CD4-positive, alpha-beta T cell (primary cell): ENCODE data around the gene LASP1. TPM values are rescaled to one million over a fixed set of nuclear protein-coding genes. Genes with fewer than 3 reads are reported as not detected.

Experiments used
- ATAC-seq: fragments of 200-7000 bp; cut with Tn5 transposase; one replicate; pipeline ENCODE4 v1.10.0; 2022; ENCODE audit warnings: mild to moderate bottlenecking; ENCODE audit not compliant: poor library complexity
- CTCF ChIA-PET: fragments of 350-600 bp; sonication (Branson Sonifier 250); formaldehyde crosslinking; loops from one replicate; lab custom pipeline; 2021; ENCODE audit warnings: antibody characterized with exemption, inconsistent platforms; lab: Charles Lee
- POLR2A ChIA-PET: fragments of 350-600 bp; sonication (Branson Sonifier 250); formaldehyde crosslinking; loops from one replicate; lab custom pipeline; 2021; ENCODE audit warnings: antibody characterized with exemption, inconsistent platforms; lab: Charles Lee
- DNase-seq, 14 experiments: peaks; one replicate each; pipeline ENCODE4 v3.0.0-alpha.2; 2013 to 2020; ENCODE audit warnings: mixed read lengths in 2 of 14
- H3K27ac ChIP-seq, 2 donors: one replicate each; pipeline versions ENCODE4 v1.5.1 to v1.7.0; 2013; ENCODE audit warnings: low read length in 2 of 2, low read depth in 1 of 2, mild to moderate bottlenecking in 1 of 2
- H3K27me3 ChIP-seq, 2 experiments: 1 replicate in 1 of 2; 2 replicates in 1 of 2; pipeline versions ENCODE4 v1.6.1 to v1.7.0; 2013; ENCODE audit warnings: low read length in 2 of 2, control low read depth in 1 of 2, mild to moderate bottlenecking in 1 of 2, moderate library complexity in 1 of 2; ENCODE audit not compliant: insufficient read depth in 2 of 2, control insufficient read depth in 1 of 2
- H3K36me3 ChIP-seq: one replicate; pipeline ENCODE4 v1.6.1; 2013; ENCODE audit warnings: low read length, control low read depth; ENCODE audit not compliant: insufficient read depth
- H3K4me1 ChIP-seq: one replicate; pipeline ENCODE4 v1.6.1; 2013; ENCODE audit warnings: low read length, control low read depth; ENCODE audit not compliant: insufficient read depth
- H3K4me3 ChIP-seq: one replicate; pipeline ENCODE4 v1.5.1; 2013; ENCODE audit warnings: mild to moderate bottlenecking, low read length, moderate library complexity
- H3K9me3 ChIP-seq, 2 experiments: 1 replicate in 1 of 2; 2 replicates in 1 of 2; pipeline versions ENCODE4 v1.6.1 to v1.7.0; 2013; ENCODE audit warnings: low read length in 2 of 2, mild to moderate bottlenecking in 2 of 2, control low read depth in 1 of 2, moderate library complexity in 1 of 2; ENCODE audit not compliant: control insufficient read depth in 1 of 2, insufficient read depth in 1 of 2
- H3K27ac Mint-ChIP-seq: one replicate; pipeline ENCODE4 v1.8.0; 2020; ENCODE audit warnings: mixed read lengths
- H3K27me3 Mint-ChIP-seq: one replicate; pipeline ENCODE4 v1.8.0; 2021; ENCODE audit warnings: mixed read lengths
- H3K36me3 Mint-ChIP-seq: one replicate; pipeline ENCODE4 v1.8.0; 2021; ENCODE audit warnings: low read depth, mixed read lengths
- H3K4me1 Mint-ChIP-seq: one replicate; pipeline ENCODE4 v1.8.0; 2021; ENCODE audit warnings: low read depth, mixed read lengths
- H3K4me3 Mint-ChIP-seq: one replicate; pipeline ENCODE4 v1.8.0; 2020; ENCODE audit warnings: mild to moderate bottlenecking, mixed read lengths
- H3K9me3 Mint-ChIP-seq: one replicate; pipeline ENCODE4 v1.8.0; 2020; ENCODE audit warnings: mixed read lengths
- CTCF ChIP-seq: fragments of 200-600 bp; IDR thresholded peaks from one replicate; pipeline ENCODE4 v1.8.0; 2022; ENCODE audit warnings: antibody characterized with exemption, mild to moderate bottlenecking
- intact Hi-C, 2 experiments: fragments of 100-400 bp; cut with DNase I in 1 of 2; cut with micrococcal nuclease in 1 of 2; formaldehyde crosslinking; loops; one replicate each; pipeline versions ENCODE4 v1.15.1 to v1.9.0; 2023 to 2025; cut with DNase I, micrococcal nuclease
- total RNA-seq, 174 experiments: library from RNA in 2 of 174; stranded (reverse) in 2 of 174; gene quantifications; one replicate each; pipeline ENCODE4 v1.2.3 and lab custom pipeline; 2021 to 2026

The LASP1 gene
- total RNA-seq, 2 experiments from 2014 or later, result 50.1 to 50.5 TPM

DNA sequence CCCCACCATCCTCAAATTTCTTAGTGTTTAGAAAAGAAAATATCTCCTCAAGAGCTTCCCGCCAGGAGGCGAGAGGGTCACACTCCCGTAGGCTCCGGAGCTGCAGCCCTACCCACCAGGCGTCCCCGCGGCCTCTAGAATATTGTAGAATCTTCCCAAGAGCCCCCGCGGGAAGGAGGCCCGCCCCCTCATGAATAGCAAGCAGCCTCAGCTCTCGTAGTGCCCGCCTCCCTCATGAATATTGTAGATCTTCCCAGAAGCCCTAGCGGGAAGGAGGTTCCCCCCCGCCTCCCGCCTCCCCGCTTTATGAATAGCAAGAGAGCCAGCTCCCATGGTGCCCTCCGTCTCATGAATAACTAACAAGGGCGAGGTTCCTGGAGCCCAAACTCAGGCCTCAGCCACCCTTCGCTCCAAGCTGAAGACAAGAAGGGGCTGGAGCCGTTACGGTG lies 97.5 kb downstream of the LASP1 start, which contains the start of gene FBXO47:
Gene FBXO47 (minus strand): TSS at position 114 of the 449 bp plus-strand sequence. CDS start 4,378 bp downstream, outside the sequence.
- Histone ChIP-seq H3K4me1 (peaks cover 16% of the 10 kb centered on the region), H3K27me3 (no peaks in the 10 kb centered on the region), H3K9me3 (no peaks in the 10 kb centered on the region), H3K36me3 (no peaks in the 10 kb centered on the region), H3K4me3 (peak within 1 kb of the TSS; percentile 34), H3K27ac (peak within 1 kb of the TSS; percentile 1 to 45)
- peak; percentile 98 for ATAC-seq
- ChIA-PET CTCF (interaction anchor here (1.4 to 1.7 kb wide), 4 partner anchors 16 to 207 kb away, joined by 4 to 5 read pairs (median 4); no protein-coding TSS in a partner anchor), POLR2A (interaction anchor here (0.6 to 2.0 kb wide), 13 partner anchors 16 to 878 kb away, joined by 3 to 12 read pairs (median 4); partner anchors contain the start of genes LASP1, LASP1NB, RPL19 and RPL23)
- no peak for TF ChIP-seq CTCF
- no peaks in the 10 kb centered on the region for H3K36me3 Mint-ChIP-seq
- peak; percentile 66 to 92 (median 76) for DNase-seq
- H3K27ac Mint-ChIP-seq, result peak within 1 kb of the TSS; percentile 61
- H3K9me3 Mint-ChIP-seq, result no peaks in the 10 kb centered on the region
- H3K4me3 Mint-ChIP-seq, result peak within 1 kb of the TSS; percentile 83
- no peaks in the 10 kb centered on the region for H3K27me3 Mint-ChIP-seq
- intact Hi-C loops, result loop anchor here (5.0 kb wide), 2 partner anchors 95 to 100 kb away; partner anchors contain the start of gene LASP1 (in 1 of the 2)
- peaks cover 14% of the 10 kb centered on the region for H3K4me1 Mint-ChIP-seq

DNA sequence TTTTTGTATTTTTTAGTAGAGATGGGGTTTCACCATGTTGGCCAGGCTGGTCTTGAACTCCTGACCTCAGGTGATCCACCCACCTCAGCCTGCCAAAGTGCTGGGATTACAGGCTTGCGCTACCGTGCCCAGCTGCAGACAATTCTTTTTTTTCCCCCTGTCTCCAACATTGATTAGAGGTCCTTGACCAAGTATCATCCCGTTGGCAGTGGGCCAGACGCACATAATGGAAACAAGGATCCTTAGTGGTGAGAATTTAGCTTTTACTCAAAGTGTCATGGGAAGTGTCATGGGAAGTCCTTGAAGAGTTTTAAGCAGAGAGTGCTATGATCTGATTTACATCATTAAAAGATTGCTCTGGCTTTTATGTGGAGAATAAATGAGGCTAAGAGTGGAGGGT lies 99.4 kb downstream of the LASP1 start:
- H3K36me3 ChIP-seq, result no peaks in the 10 kb centered on the region
- POLR2A ChIA-PET, result no interaction called here

GRCh38 chr17:38970128-38970527 lies 100.3 kb downstream of the LASP1 start:
- H3K4me3 ChIP-seq, result no peak overlapping the region
- H3K4me3 Mint-ChIP-seq, result no peak overlapping the region
- H3K27ac ChIP-seq, result no peak overlapping the region
- no peak for DNase-seq
- no peak for TF ChIP-seq CTCF
- no peaks in the 10 kb centered on the region for H3K27me3 ChIP-seq
- H3K36me3 ChIP-seq, result no peaks in the 10 kb centered on the region
- peaks cover 16% of the 10 kb centered on the region for H3K4me1 ChIP-seq
- H3K9me3 Mint-ChIP-seq, result no peaks in the 10 kb centered on the region
- H3K9me3 ChIP-seq, result no peaks in the 10 kb centered on the region
- intact Hi-C loops, result no loop called here
- ATAC-seq, result no peak
- H3K36me3 Mint-ChIP-seq, result no peaks in the 10 kb centered on the region
- CTCF ChIA-PET, result no interaction called here
- H3K27ac Mint-ChIP-seq, result no peak overlapping the region
- POLR2A ChIA-PET, result no interaction called here
- no peaks in the 10 kb centered on the region for H3K27me3 Mint-ChIP-seq
- peaks cover 14% of the 10 kb centered on the region for H3K4me1 Mint-ChIP-seq

More for the DNA sequence above, 99.4 kb downstream of the LASP1 start:
- peaks cover 14% of the 10 kb centered on the region for H3K4me1 Mint-ChIP-seq
- no peak overlapping the region for H3K4me3 Mint-ChIP-seq
- Histone ChIP-seq H3K9me3 (no peaks in the 10 kb centered on the region), H3K27me3 (no peaks in the 10 kb centered on the region), H3K4me1 (peaks cover 16% of the 10 kb centered on the region), H3K4me3 (no peak overlapping the region), H3K27ac (no peak overlapping the region)
- H3K27ac Mint-ChIP-seq, result no peak overlapping the region
- H3K27me3 Mint-ChIP-seq, result no peaks in the 10 kb centered on the region
- H3K36me3 Mint-ChIP-seq, result no peaks in the 10 kb centered on the region
- DNase-seq, result no peak
- no peaks in the 10 kb centered on the region for H3K9me3 Mint-ChIP-seq
- ATAC-seq, result no peak
- CTCF ChIA-PET, result interaction anchor here (0.7 kb wide), 3 partner anchors 87 to 1933 kb away, joined by 3 to 4 read pairs (median 3); no protein-coding TSS in a partner anchor
- intact Hi-C loops, result loop anchor here (5.0 kb wide), 2 partner anchors 97 to 102 kb away; partner anchors contain the start of gene LASP1 (in 1 of the 2)
- no peak for TF ChIP-seq CTCF
